Measurements from ENCODE around the gene TMEM54. TPM values are rescaled to one million over a fixed set of nuclear protein-coding genes. Genes with fewer than 3 reads are reported as not detected.

Gene TMEM54
- total and polyA plus RNA-seq, 2 of the 13 experiments (the other 11 are each of a cell fraction or from before 2014, with no cell fraction given), result 2.5 to 2.9 TPM

DNA sequence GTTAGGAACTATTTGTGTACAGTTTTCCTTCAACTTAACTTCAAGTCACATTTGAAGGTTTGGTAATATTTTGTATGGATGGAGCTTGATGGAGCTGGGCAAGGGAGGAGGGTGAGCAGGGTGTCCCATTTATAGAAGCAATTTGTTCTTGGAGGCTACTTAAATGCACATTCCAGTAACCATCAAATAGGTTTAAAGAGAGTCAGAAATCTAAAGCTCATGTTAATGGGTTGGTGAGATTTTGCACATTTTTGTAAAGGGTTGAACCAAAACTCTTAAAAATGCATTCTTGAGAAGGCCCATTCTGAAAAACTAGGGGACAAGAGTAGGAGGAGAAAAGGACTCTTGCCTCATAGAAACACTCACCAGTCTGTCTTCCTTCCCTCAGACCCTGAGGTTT, 40.6 kb downstream of the TMEM54 start (continued):
- TF ChIP-seq, protein P1, sequence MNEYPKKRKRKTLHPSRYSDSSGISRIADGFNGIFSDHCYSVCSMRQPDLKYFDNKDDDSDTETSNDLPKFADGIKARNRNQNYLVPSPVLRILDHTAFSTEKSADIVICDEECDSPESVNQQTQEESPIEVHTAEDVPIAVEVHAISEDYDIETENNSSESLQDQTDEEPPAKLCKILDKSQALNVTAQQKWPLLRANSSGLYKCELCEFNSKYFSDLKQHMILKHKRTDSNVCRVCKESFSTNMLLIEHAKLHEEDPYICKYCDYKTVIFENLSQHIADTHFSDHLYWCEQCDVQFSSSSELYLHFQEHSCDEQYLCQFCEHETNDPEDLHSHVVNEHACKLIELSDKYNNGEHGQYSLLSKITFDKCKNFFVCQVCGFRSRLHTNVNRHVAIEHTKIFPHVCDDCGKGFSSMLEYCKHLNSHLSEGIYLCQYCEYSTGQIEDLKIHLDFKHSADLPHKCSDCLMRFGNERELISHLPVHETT (CRISPR knock-in tag; conservative IDR thresholded peaks at IDR 0.05), result no peak
- TF ChIP-seq, protein P2, sequence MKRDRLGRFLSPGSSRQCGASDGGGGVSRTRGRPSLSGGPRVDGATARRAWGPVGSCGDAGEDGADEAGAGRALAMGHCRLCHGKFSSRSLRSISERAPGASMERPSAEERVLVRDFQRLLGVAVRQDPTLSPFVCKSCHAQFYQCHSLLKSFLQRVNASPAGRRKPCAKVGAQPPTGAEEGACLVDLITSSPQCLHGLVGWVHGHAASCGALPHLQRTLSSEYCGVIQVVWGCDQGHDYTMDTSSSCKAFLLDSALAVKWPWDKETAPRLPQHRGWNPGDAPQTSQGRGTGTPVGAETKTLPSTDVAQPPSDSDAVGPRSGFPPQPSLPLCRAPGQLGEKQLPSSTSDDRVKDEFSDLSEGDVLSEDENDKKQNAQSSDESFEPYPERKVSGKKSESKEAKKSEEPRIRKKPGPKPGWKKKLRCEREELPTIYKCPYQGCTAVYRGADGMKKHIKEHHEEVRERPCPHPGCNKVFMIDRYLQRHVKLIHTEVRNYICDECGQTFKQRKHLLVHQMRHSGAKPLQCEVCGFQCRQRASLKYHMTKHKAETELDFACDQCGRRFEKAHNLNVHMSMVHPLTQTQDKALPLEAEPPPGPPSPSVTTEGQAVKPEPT (CRISPR knock-in tag; IDR thresholded peaks at IDR 0.05; ENCODE audit: low read depth), result no peak
- TF ChIP-seq PHF8 (CRISPR knock-in tag; IDR thresholded peaks at IDR 0.05), result no peak
- TF ChIP-seq TOPORS (CRISPR knock-in tag; IDR thresholded peaks at IDR 0.05), result no peak
- TF ChIP-seq, protein P3, sequence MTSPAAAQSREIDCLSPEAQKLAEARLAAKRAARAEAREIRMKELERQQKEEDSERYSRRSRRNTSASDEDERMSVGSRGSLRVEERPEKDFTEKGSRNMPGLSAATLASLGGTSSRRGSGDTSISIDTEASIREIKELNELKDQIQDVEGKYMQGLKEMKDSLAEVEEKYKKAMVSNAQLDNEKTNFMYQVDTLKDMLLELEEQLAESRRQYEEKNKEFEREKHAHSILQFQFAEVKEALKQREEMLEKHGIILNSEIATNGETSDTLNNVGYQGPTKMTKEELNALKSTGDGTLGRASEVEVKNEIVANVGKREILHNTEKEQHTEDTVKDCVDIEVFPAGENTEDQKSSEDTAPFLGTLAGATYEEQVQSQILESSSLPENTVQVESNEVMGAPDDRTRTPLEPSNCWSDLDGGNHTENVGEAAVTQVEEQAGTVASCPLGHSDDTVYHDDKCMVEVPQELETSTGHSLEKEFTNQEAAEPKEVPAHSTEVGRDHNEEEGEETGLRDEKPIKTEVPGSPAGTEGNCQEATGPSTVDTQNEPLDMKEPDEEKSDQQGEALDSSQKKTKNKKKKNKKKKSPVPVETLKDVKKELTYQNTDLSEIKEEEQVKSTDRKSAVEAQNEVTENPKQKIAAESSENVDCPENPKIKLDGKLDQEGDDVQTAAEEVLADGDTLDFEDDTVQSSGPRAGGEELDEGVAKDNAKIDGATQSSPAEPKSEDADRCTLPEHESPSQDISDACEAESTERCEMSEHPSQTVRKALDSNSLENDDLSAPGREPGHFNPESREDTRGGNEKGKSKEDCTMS (CRISPR knock-in tag; conservative IDR thresholded peaks at IDR 0.05), result no peak
- no peak for TF ChIP-seq HNRNPL (IDR thresholded peaks at IDR 0.05; ENCODE audit: low read depth, low read length)
- TF ChIP-seq, protein P4, sequence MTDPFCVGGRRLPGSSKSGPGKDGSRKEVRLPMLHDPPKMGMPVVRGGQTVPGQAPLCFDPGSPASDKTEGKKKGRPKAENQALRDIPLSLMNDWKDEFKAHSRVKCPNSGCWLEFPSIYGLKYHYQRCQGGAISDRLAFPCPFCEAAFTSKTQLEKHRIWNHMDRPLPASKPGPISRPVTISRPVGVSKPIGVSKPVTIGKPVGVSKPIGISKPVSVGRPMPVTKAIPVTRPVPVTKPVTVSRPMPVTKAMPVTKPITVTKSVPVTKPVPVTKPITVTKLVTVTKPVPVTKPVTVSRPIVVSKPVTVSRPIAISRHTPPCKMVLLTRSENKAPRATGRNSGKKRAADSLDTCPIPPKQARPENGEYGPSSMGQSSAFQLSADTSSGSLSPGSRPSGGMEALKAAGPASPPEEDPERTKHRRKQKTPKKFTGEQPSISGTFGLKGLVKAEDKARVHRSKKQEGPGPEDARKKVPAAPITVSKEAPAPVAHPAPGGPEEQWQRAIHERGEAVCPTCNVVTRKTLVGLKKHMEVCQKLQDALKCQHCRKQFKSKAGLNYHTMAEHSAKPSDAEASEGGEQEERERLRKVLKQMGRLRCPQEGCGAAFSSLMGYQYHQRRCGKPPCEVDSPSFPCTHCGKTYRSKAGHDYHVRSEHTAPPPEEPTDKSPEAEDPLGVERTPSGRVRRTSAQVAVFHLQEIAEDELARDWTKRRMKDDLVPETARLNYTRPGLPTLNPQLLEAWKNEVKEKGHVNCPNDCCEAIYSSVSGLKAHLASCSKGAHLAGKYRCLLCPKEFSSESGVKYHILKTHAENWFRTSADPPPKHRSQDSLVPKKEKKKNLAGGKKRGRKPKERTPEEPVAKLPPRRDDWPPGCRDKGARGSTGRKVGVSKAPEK (CRISPR knock-in tag; IDR thresholded peaks at IDR 0.05; ENCODE audit: borderline replicate concordance), result no peak
- no peak for TF ChIP-seq ZNF501 (CRISPR knock-in tag; IDR thresholded peaks at IDR 0.05)
- no peak for TF ChIP-seq ZNF556 (CRISPR knock-in tag; IDR thresholded peaks at IDR 0.05; ENCODE audit: borderline replicate concordance)
- no peak for TF ChIP-seq SP140L (CRISPR knock-in tag; IDR thresholded peaks at IDR 0.05; ENCODE audit: borderline replicate concordance)
- TF ChIP-seq, protein P5, sequence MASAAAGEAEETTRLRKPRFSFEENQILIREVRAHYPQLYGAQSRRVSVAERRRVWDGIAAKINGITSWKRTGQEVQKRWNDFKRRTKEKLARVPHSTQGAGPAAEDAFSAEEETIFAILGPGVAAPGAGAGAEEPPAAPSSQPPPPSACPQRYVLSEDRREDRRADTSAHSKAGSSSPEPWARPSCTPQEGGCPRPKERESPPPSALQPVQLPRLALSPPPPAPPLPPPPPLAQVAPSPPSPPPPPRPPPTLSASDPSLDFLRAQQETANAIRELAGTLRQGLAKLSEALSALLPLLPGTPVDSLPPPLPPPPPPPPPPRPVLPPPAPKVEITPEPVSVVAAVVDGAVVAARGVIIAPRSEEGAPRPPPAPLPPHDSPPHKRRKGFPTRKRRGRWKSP (CRISPR knock-in tag; IDR thresholded peaks at IDR 0.05), result no peak
